HEK293 (cell line): ENCODE data around the gene SBF1.

Source experiments
- CTCF ChIP-seq: fragments of 450-650 bp; formaldehyde crosslinking; IDR thresholded peaks from 2 replicates; pipeline ENCODE4 v1.5.1; 2016; ENCODE audit warnings: missing biosample characterization, missing genetic modification characterization
- ZNF114 ChIP-seq: fragments of 450-650 bp; formaldehyde crosslinking; IDR thresholded peaks from 2 replicates; pipeline ENCODE4 v1.5.0; 2017; ENCODE audit warnings: missing biosample characterization, missing genetic modification characterization
- ZNF211 ChIP-seq: fragments of 450-650 bp; formaldehyde crosslinking; IDR thresholded peaks from 2 replicates; pipeline ENCODE4 v1.5.1; 2016; ENCODE audit warnings: low read depth, missing biosample characterization, missing genetic modification characterization

- TF ChIP-seq CTCF (tag by site-specific recombination) (no peak), ZNF211 (tag by site-specific recombination) (no peak), ZNF114 (no peak)
Measured at GRCh38 chr22:50445880-50446707, 28.7 kb downstream of the SBF1 start.
